ENCODE results near the gene IL34. TPM values are rescaled to one million over a fixed set of nuclear protein-coding genes. Genes with fewer than 3 reads are reported as not detected.

IL34 gene
- total and polyA plus RNA-seq, 2 of the 13 experiments (the other 11 are each of a cell fraction or from before 2014, with no cell fraction given): 1.2 to 1.3 TPM

DNA sequence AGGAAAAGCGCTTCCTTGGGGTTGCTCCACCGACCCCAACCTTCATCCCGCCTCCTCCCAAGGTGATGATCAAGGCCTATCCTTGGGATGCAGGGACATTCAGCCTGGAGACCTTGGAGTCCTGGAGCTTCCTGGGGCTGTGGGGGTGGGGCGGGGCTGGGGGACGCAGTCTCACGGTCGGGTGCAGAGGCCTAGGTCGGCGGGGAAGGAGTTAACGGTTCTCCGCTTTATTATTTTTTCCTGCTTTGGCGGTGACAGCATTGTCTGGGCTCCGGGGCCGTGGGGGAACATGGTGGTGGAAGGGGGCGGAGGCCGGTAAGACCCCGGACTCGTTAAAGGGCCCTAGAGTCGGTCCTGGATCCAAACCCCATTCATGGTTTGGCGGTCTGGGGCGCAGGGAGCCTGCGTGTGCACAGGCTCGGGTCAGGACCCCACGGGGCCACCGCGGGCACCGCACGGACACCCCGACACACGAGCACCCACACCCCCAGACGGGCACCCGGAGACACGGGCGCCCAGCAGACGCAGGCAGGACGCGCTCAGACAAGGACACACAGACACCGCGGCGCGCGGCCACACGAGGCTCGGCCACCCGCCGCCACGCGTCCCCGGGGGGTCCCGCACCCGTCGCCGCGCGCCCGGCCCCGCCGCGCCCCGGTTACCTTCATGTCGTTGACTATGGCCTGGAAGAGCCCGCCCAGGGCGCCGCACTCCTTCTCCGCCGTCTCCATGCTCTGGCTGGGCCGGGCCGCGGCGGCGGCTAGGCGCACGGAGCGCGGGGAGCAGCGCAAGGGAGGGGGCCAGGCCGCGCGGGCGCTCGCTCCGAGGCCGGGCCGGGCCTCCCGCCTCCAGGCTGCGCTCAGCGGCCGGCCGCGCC, 38.9 kb downstream of the IL34 start (continued):
- no peak for TF ChIP-seq ZBTB49 (CRISPR knock-in tag; IDR thresholded peaks at IDR 0.05; ENCODE audit: borderline replicate concordance)
- TF ChIP-seq ZBTB39 (CRISPR knock-in tag; IDR thresholded peaks at IDR 0.05): no peak
- no peak for TF ChIP-seq ZUFSP (CRISPR knock-in tag; IDR thresholded peaks at IDR 0.05; ENCODE audit: borderline replicate concordance)
- TF ChIP-seq ZNF800 (CRISPR knock-in tag; IDR thresholded peaks at IDR 0.05): no peak
- no peak for TF ChIP-seq HHEX (CRISPR knock-in tag; IDR thresholded peaks at IDR 0.05)
- no peak for TF ChIP-seq EEA1 (CRISPR knock-in tag; IDR thresholded peaks at IDR 0.05; ENCODE audit: borderline replicate concordance)
- no peak for TF ChIP-seq POLR2AphosphoS2 (IDR thresholded peaks at IDR 0.05; ENCODE audit: low read depth, low read length)
- TF ChIP-seq ZNF124 (CRISPR knock-in tag; IDR thresholded peaks at IDR 0.05): peak; percentile 48; the same call in 1 of the 2 replicates
- peak; percentile 33 for TF ChIP-seq TAF1 (CRISPR knock-in tag; IDR thresholded peaks at IDR 0.05)
- no peak for TF ChIP-seq ZNF740 (CRISPR knock-in tag; IDR thresholded peaks at IDR 0.05)
- no peak for TF ChIP-seq NFIB (CRISPR knock-in tag; IDR thresholded peaks at IDR 0.05; ENCODE audit: borderline replicate concordance)
- TF ChIP-seq ZNF30 (CRISPR knock-in tag; IDR thresholded peaks at IDR 0.05): no peak
- TF ChIP-seq NFATC3 (CRISPR knock-in tag; IDR thresholded peaks at IDR 0.05): no peak
- no peak for TF ChIP-seq ZBTB21 (CRISPR knock-in tag; IDR thresholded peaks at IDR 0.05)
- TF ChIP-seq FOXK2 (IDR thresholded peaks at IDR 0.05): no peak
- no peak for TF ChIP-seq GATA4 (IDR thresholded peaks at IDR 0.05; ENCODE audit: borderline replicate concordance, low read depth)
- no peak for TF ChIP-seq ZNF24 (IDR thresholded peaks at IDR 0.05)
- TF ChIP-seq, protein P1, sequence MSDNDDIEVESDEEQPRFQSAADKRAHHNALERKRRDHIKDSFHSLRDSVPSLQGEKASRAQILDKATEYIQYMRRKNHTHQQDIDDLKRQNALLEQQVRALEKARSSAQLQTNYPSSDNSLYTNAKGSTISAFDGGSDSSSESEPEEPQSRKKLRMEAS (IDR thresholded peaks at IDR 0.05): peak; percentile 41; the same call in 1 of the 2 replicates
- no peak for TF ChIP-seq ELF3 (CRISPR knock-in tag; IDR thresholded peaks at IDR 0.05)
